MG63 (cell line): ENCODE measurements around the gene TWIST1. TPM values are rescaled to one million over a fixed set of nuclear protein-coding genes. Genes with fewer than 3 reads are reported as not detected.
A peak's percentile ranks its signal among the peaks of the same experiment; 100 is the strongest.

Source experiments
- DNase-seq: peaks from one replicate; pipeline ENCODE4 v3.0.0-alpha.2; 2020
- H3K27me3 ChIP-seq: fragments of 250-450 bp; sonication (Bioruptor Pico); 2 replicates; pipeline ENCODE4 v1.5.1; 2020; ENCODE audit warnings: mild to moderate bottlenecking, moderate library complexity
- H3K36me3 ChIP-seq: fragments of 250-450 bp; sonication (Bioruptor Pico); 2 replicates; pipeline ENCODE4 v1.5.1; 2020; ENCODE audit warnings: mild to moderate bottlenecking, moderate library complexity
- H3K4me3 ChIP-seq: fragments of 250-450 bp; sonication (Bioruptor Pico); 2 replicates; pipeline ENCODE4 v1.5.1; 2020; ENCODE audit warnings: mild to moderate bottlenecking, moderate library complexity
- H3K9me3 ChIP-seq: fragments of 250-450 bp; sonication (Bioruptor Pico); 2 replicates; pipeline ENCODE4 v1.5.1; 2020; ENCODE audit warnings: mild to moderate bottlenecking, moderate library complexity
- total RNA-seq: library from RNA; depleted of rRNA; stranded (reverse); fragments of >200 nt; shearing (Covaris generic); gene quantifications from 2 replicates; pipeline ENCODE4 v1.2.3, GENCODE V29; 2014; ENCODE audit warnings: low replicate concordance

Gene TWIST1
- total RNA-seq, 1 experiment from 2014 or later: 22.8 TPM

- no peaks in the 10 kb centered on the region for H3K36me3 ChIP-seq
These were observed 11.9 kb downstream of the TWIST1 start for GRCh38 chr7:19105546-19105945.

GRCh38 chr7:19104811-19105210 is 12.6 kb downstream of the TWIST1 start:
- no peak for DNase-seq
- H3K4me3 ChIP-seq: no peak overlapping the region

More at GRCh38 chr7:19105546-19105945, 11.9 kb downstream of the TWIST1 start:
- peaks cover 9% of the 10 kb centered on the region; the same call in 1 of the 2 replicates for H3K27me3 ChIP-seq
- DNase-seq: no peak
- H3K4me3 ChIP-seq: peak overlapping the region; percentile 39
- H3K9me3 ChIP-seq: no peaks in the 10 kb centered on the region

GRCh38 chr7:19102884-19103283 is 14.6 kb downstream of the TWIST1 start:
- Histone ChIP-seq H3K4me3 (no peak overlapping the region), H3K9me3 (no peaks in the 10 kb centered on the region), H3K27me3 (peaks cover 9% of the 10 kb centered on the region; the same call in 1 of the 2 replicates), H3K36me3 (no peaks in the 10 kb centered on the region)
- DNase-seq: no peak

More at GRCh38 chr7:19104811-19105210, 12.6 kb downstream of the TWIST1 start:
- no peaks in the 10 kb centered on the region for H3K9me3 ChIP-seq
- peaks cover 9% of the 10 kb centered on the region; the same call in 1 of the 2 replicates for H3K27me3 ChIP-seq
- H3K36me3 ChIP-seq: no peaks in the 10 kb centered on the region

GRCh38 chr7:19101909-19102308 is 15.5 kb downstream of the TWIST1 start:
- no peaks in the 10 kb centered on the region for H3K9me3 ChIP-seq
- no peak for DNase-seq
- peaks cover 8% of the 10 kb centered on the region; the same call in 1 of the 2 replicates for H3K27me3 ChIP-seq
- H3K36me3 ChIP-seq: no peaks in the 10 kb centered on the region
- H3K4me3 ChIP-seq: no peak overlapping the region

- Histone ChIP-seq H3K9me3 (no peaks in the 10 kb centered on the region), H3K36me3 (no peaks in the 10 kb centered on the region), H3K4me3 (no peak overlapping the region), H3K27me3 (peaks cover 4% of the 10 kb centered on the region; the same call in 1 of the 2 replicates)
- DNase-seq: no peak
These were observed 16.0 kb downstream of the TWIST1 start for GRCh38 chr7:19101472-19101871.

- Histone ChIP-seq H3K4me3 (no peak overlapping the region), H3K36me3 (no peaks in the 10 kb centered on the region)
- DNase-seq: no peak
These were observed 17.5 kb downstream of the TWIST1 start for GRCh38 chr7:19099924-19100323.

GRCh38 chr7:19099194-19099593 is 18.2 kb downstream of the TWIST1 start:
- no peak overlapping the region for H3K4me3 ChIP-seq
- H3K27me3 ChIP-seq: no peaks in the 10 kb centered on the region
- no peaks in the 10 kb centered on the region for H3K9me3 ChIP-seq
- no peaks in the 10 kb centered on the region for H3K36me3 ChIP-seq
- DNase-seq: no peak

More at GRCh38 chr7:19099924-19100323, 17.5 kb downstream of the TWIST1 start:
- no peaks in the 10 kb centered on the region for H3K27me3 ChIP-seq
- H3K9me3 ChIP-seq: no peaks in the 10 kb centered on the region

GRCh38 chr7:19098510-19098909 is 18.9 kb downstream of the TWIST1 start:
- no peak for DNase-seq
- no peak overlapping the region for H3K4me3 ChIP-seq
- H3K9me3 ChIP-seq: no peaks in the 10 kb centered on the region
- H3K36me3 ChIP-seq: no peaks in the 10 kb centered on the region
- no peaks in the 10 kb centered on the region for H3K27me3 ChIP-seq

- Histone ChIP-seq H3K4me3 (peak overlapping the region; percentile 3; the same call in 1 of the 2 replicates), H3K9me3 (no peaks in the 10 kb centered on the region), H3K36me3 (no peaks in the 10 kb centered on the region), H3K27me3 (no peaks in the 10 kb centered on the region)
- no peak for DNase-seq
These were observed 20.0 kb downstream of the TWIST1 start for GRCh38 chr7:19097165-19098055.

GRCh38 chr7:19095353-19095860 is 22.0 kb downstream of the TWIST1 start:
- no peak for DNase-seq
- Histone ChIP-seq H3K27me3 (no peaks in the 10 kb centered on the region), H3K4me3 (no peak overlapping the region), H3K9me3 (no peaks in the 10 kb centered on the region), H3K36me3 (no peaks in the 10 kb centered on the region)

GRCh38 chr7:19094598-19095352 is 22.7 kb downstream of the TWIST1 start:
- Histone ChIP-seq H3K27me3 (no peaks in the 10 kb centered on the region), H3K4me3 (no peak overlapping the region), H3K36me3 (no peaks in the 10 kb centered on the region), H3K9me3 (no peaks in the 10 kb centered on the region)
- DNase-seq: no peak

GRCh38 chr7:19094138-19094537 is 23.3 kb downstream of the TWIST1 start:
- Histone ChIP-seq H3K36me3 (no peaks in the 10 kb centered on the region), H3K9me3 (no peaks in the 10 kb centered on the region), H3K4me3 (no peak overlapping the region), H3K27me3 (no peaks in the 10 kb centered on the region)
- no peak for DNase-seq

GRCh38 chr7:19091550-19092200 is 25.8 kb downstream of the TWIST1 start:
- Histone ChIP-seq H3K4me3 (no peak overlapping the region), H3K27me3 (no peaks in the 10 kb centered on the region), H3K9me3 (no peaks in the 10 kb centered on the region; the same call in 1 of the 2 replicates), H3K36me3 (no peaks in the 10 kb centered on the region)
- DNase-seq: no peak

GRCh38 chr7:19090526-19090925 is 26.9 kb downstream of the TWIST1 start:
- no peak overlapping the region for H3K4me3 ChIP-seq
- no peaks in the 10 kb centered on the region for H3K36me3 ChIP-seq
- H3K9me3 ChIP-seq: no peaks in the 10 kb centered on the region; the same call in 1 of the 2 replicates
- H3K27me3 ChIP-seq: no peaks in the 10 kb centered on the region
- no peak for DNase-seq

GRCh38 chr7:19089797-19090196 is 27.6 kb downstream of the TWIST1 start:
- no peaks in the 10 kb centered on the region for H3K36me3 ChIP-seq
- no peak overlapping the region for H3K4me3 ChIP-seq
- H3K9me3 ChIP-seq: no peaks in the 10 kb centered on the region; the same call in 1 of the 2 replicates
- no peaks in the 10 kb centered on the region for H3K27me3 ChIP-seq
- no peak for DNase-seq

GRCh38 chr7:19089378-19089777 is 28.1 kb downstream of the TWIST1 start:
- H3K36me3 ChIP-seq: no peaks in the 10 kb centered on the region
- H3K4me3 ChIP-seq: no peak overlapping the region
- DNase-seq: no peak
- H3K27me3 ChIP-seq: no peaks in the 10 kb centered on the region
- H3K9me3 ChIP-seq: no peaks in the 10 kb centered on the region; the same call in 1 of the 2 replicates
